ENCODE results near the gene RPL37.

Gene RPL37

GRCh38 chr5:40847525-40847924 is 12.5 kb upstream of the RPL37 start:
- no peak for DNase-seq
- TF ChIP-seq GATA1 (IDR thresholded peaks at IDR 0.05; ENCODE audit: low read depth, low read length), result no peak
- TF ChIP-seq POLR2A (IDR thresholded peaks at IDR 0.05; ENCODE audit: low read length), result no peak

- TF ChIP-seq GATA1 (IDR thresholded peaks at IDR 0.05; ENCODE audit: low read depth, low read length), result no peak
- TF ChIP-seq POLR2A (IDR thresholded peaks at IDR 0.05; ENCODE audit: low read length), result no peak
- no peak for DNase-seq
Measured at GRCh38 chr5:40846371-40846770, 11.3 kb upstream of the RPL37 start.

GRCh38 chr5:40844565-40844964 is 9.5 kb upstream of the RPL37 start:
- no peak for DNase-seq
- TF ChIP-seq GATA1 (IDR thresholded peaks at IDR 0.05; ENCODE audit: low read depth, low read length), result no peak
- no peak for TF ChIP-seq POLR2A (IDR thresholded peaks at IDR 0.05; ENCODE audit: low read length)

- no peak for DNase-seq
- no peak for TF ChIP-seq GATA1 (IDR thresholded peaks at IDR 0.05; ENCODE audit: low read depth, low read length)
- TF ChIP-seq POLR2A (IDR thresholded peaks at IDR 0.05; ENCODE audit: low read length), result no peak
Measured at GRCh38 chr5:40842351-40842750, 7.3 kb upstream of the RPL37 start.

- TF ChIP-seq POLR2A (IDR thresholded peaks at IDR 0.05; ENCODE audit: low read length) (peak; percentile 53), GATA1 (IDR thresholded peaks at IDR 0.05; ENCODE audit: low read depth, low read length) (no peak)
- peak; percentile 64 for DNase-seq
Measured at GRCh38 chr5:40841068-40841805, 6.2 kb upstream of the RPL37 start, which contains the start of gene CARD6. TSS of gene CARD6 (plus strand) at chr5:40841367. CDS start at chr5:40841383, 16 bp downstream.

- no peak for TF ChIP-seq POLR2A (IDR thresholded peaks at IDR 0.05; ENCODE audit: low read length)
- no peak for TF ChIP-seq GATA1 (IDR thresholded peaks at IDR 0.05; ENCODE audit: low read depth, low read length)
- DNase-seq, result no peak
Measured at GRCh38 chr5:40838086-40838485, 3.1 kb upstream of the RPL37 start.

- TF ChIP-seq POLR2A (IDR thresholded peaks at IDR 0.05; ENCODE audit: low read length) (no peak), GATA1 (IDR thresholded peaks at IDR 0.05; ENCODE audit: low read depth, low read length) (no peak)
- peak; percentile 78 to 86 for DNase-seq
Measured at GRCh38 chr5:40834391-40834848, 602 bp downstream of the RPL37 start.

- no peak for DNase-seq
- TF ChIP-seq GATA1 (IDR thresholded peaks at IDR 0.05; ENCODE audit: low read depth, low read length), result no peak
- TF ChIP-seq POLR2A (IDR thresholded peaks at IDR 0.05; ENCODE audit: low read length), result no peak
Measured at GRCh38 chr5:40833712-40834229, 1.3 kb downstream of the RPL37 start.

GRCh38 chr5:40832345-40832744 is 2.7 kb downstream of the RPL37 start:
- no peak for DNase-seq
- peak; percentile 21 for TF ChIP-seq POLR2A (IDR thresholded peaks at IDR 0.05; ENCODE audit: low read length)
- TF ChIP-seq GATA1 (IDR thresholded peaks at IDR 0.05; ENCODE audit: low read depth, low read length), result no peak

GRCh38 chr5:40831346-40832210 is 3.4 kb downstream of the RPL37 start:
- no peak for DNase-seq
- TF ChIP-seq GATA1 (IDR thresholded peaks at IDR 0.05; ENCODE audit: low read depth, low read length) (no peak), POLR2A (IDR thresholded peaks at IDR 0.05; ENCODE audit: low read length) (no peak)

GRCh38 chr5:40829748-40830533 is 5.1 kb downstream of the RPL37 start:
- no peak for TF ChIP-seq GATA1 (IDR thresholded peaks at IDR 0.05; ENCODE audit: low read depth, low read length)
- TF ChIP-seq POLR2A (IDR thresholded peaks at IDR 0.05; ENCODE audit: low read length), result no peak
- no peak for DNase-seq

- no peak for TF ChIP-seq GATA1 (IDR thresholded peaks at IDR 0.05; ENCODE audit: low read depth, low read length)
- TF ChIP-seq POLR2A (IDR thresholded peaks at IDR 0.05; ENCODE audit: low read length), result no peak
- DNase-seq, result no peak
Measured at GRCh38 chr5:40828690-40829661, 6.0 kb downstream of the RPL37 start.

Data from erythroblast (primary cell).